GM18517 (cell line): Measurements from ENCODE around the gene HNRNPA0.
A peak's percentile ranks its signal among the peaks of the same experiment; 100 is the strongest.
"Not testable (repeated sequence)": the region's sequence is repeated elsewhere in the genome, so short reads cannot be mapped to it uniquely, and the experiment has no call there.

Experiments used
- ATAC-seq: cut with Tn5 transposase; IDR thresholded peaks from one replicate; pipeline ENCODE4 v1.9.1; 2021; ENCODE audit warnings: mild to moderate bottlenecking, moderate library complexity; ENCODE audit not compliant: unreplicated experiment

The HNRNPA0 gene

GRCh38 chr5:137754188-137754960, at the start of gene HNRNPA0:
Gene HNRNPA0 (minus strand): TSS chr5:137754363. CDS start chr5:137754066, 297 bp downstream.
- ATAC-seq, result peak; percentile 80

GRCh38 chr5:137802282-137803210, 48.4 kb upstream of the HNRNPA0 start:
- no peak for ATAC-seq

GRCh38 chr5:137800700-137801411, 46.7 kb upstream of the HNRNPA0 start:
- ATAC-seq, result no peak

GRCh38 chr5:137796279-137796678, 42.1 kb upstream of the HNRNPA0 start:
- ATAC-seq, result no peak

GRCh38 chr5:137794863-137795262, 40.7 kb upstream of the HNRNPA0 start:
- ATAC-seq, result no peak

GRCh38 chr5:137792303-137792702, 38.1 kb upstream of the HNRNPA0 start:
- ATAC-seq, result no peak

- no peak for ATAC-seq
These were observed 37.6 kb upstream of the HNRNPA0 start for GRCh38 chr5:137791799-137792198.

- ATAC-seq, result no peak
These were observed 37.2 kb upstream of the HNRNPA0 start for GRCh38 chr5:137791387-137791786.

- not testable (repeated sequence) for ATAC-seq
These were observed 34.4 kb upstream of the HNRNPA0 start for GRCh38 chr5:137788560-137788959.

GRCh38 chr5:137782984-137783536, 28.9 kb upstream of the HNRNPA0 start:
- ATAC-seq, result no peak

- ATAC-seq, result no peak
These were observed 27.9 kb upstream of the HNRNPA0 start for GRCh38 chr5:137782055-137782454.

GRCh38 chr5:137778772-137779564, 24.8 kb upstream of the HNRNPA0 start:
- no peak for ATAC-seq

- ATAC-seq, result not testable (repeated sequence)
These were observed 13.8 kb upstream of the HNRNPA0 start for GRCh38 chr5:137767937-137768336.

GRCh38 chr5:137761566-137761965, 7.4 kb upstream of the HNRNPA0 start:
- ATAC-seq, result no peak

- ATAC-seq, result no peak
These were observed 6.8 kb upstream of the HNRNPA0 start for GRCh38 chr5:137760719-137761516.

- no peak for ATAC-seq
These were observed 6.1 kb upstream of the HNRNPA0 start for GRCh38 chr5:137760294-137760693.

GRCh38 chr5:137758715-137759306, 4.6 kb upstream of the HNRNPA0 start:
- peak; percentile 46 for ATAC-seq

- no peak for ATAC-seq
These were observed 4.0 kb upstream of the HNRNPA0 start for GRCh38 chr5:137758121-137758520.

- ATAC-seq, result no peak
These were observed 3.5 kb upstream of the HNRNPA0 start for GRCh38 chr5:137757634-137758033.
